Thyroid gland (tissue), 4 donors: Measurements from ENCODE around the gene GHRHR.

Source experiments
- POLR2A ChIP-seq, 2 donors: fragments of 450-650 bp; IDR thresholded peaks; one replicate each; pipeline ENCODE4 v1.6.1; 2017; ENCODE audit warnings: antibody characterized with exemption in 2 of 2, mild to moderate bottlenecking in 2 of 2, moderate library complexity in 1 of 2
- TF ChIP-seq, protein P1 (sequence below), 6 experiments: fragments of 200-600 bp in 3 of 6; fragments of 450-650 bp in 3 of 6; sonication (generic) in 3 of 6; IDR thresholded peaks; one replicate each; pipeline ENCODE4 v1.5.1; 2016 to 2019; ENCODE audit warnings: antibody characterized with exemption in 6 of 6, mild to moderate bottlenecking in 2 of 6, inconsistent platforms in 1 of 6, moderate library complexity in 1 of 6

DNA sequence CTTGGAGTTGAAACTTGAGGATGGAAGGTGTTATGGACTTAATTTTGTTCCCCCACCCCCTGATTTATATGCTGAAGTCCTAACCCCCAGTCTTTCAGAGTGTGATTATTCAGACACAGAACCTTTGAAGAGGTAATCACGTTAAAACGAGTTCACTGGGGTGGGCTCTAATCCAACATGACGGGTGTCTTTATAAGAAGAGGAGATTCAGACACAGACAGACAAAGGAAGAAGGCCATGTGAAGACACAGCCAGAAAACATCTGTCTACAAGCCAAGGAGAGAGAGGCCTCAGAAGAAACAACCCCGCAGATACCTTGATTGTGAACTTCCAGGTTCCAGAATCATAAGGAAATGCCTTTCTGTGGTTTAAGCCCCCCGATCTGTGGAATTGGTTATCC lies 37.0 kb downstream of the GHRHR start:
- TF ChIP-seq, protein P1, sequence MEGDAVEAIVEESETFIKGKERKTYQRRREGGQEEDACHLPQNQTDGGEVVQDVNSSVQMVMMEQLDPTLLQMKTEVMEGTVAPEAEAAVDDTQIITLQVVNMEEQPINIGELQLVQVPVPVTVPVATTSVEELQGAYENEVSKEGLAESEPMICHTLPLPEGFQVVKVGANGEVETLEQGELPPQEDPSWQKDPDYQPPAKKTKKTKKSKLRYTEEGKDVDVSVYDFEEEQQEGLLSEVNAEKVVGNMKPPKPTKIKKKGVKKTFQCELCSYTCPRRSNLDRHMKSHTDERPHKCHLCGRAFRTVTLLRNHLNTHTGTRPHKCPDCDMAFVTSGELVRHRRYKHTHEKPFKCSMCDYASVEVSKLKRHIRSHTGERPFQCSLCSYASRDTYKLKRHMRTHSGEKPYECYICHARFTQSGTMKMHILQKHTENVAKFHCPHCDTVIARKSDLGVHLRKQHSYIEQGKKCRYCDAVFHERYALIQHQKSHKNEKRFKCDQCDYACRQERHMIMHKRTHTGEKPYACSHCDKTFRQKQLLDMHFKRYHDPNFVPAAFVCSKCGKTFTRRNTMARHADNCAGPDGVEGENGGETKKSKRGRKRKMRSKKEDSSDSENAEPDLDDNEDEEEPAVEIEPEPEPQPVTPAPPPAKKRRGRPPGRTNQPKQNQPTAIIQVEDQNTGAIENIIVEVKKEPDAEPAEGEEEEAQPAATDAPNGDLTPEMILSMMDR (IDR thresholded peaks at IDR 0.05) = no peak
- TF ChIP-seq POLR2A (IDR thresholded peaks at IDR 0.05) = no peak
